Neuronal stem cell (in vitro differentiated cells): ENCODE measurements around the gene MRPS2.

Experiments
- DNase-seq: peaks from one replicate; pipeline ENCODE4 v3.0.0-alpha.2; 2013; ENCODE audit warnings: low spot score
- H2AFZ ChIP-seq: one replicate; pipeline ENCODE4 v1.6.1; 2013; ENCODE audit warnings: mild to moderate bottlenecking, low read length, inconsistent platforms
- H2AK5ac ChIP-seq: 2 replicates; pipeline ENCODE4 v1.6.1; 2013; ENCODE audit warnings: low read depth, mild to moderate bottlenecking, inconsistent platforms, low read length, moderate library complexity, mixed read lengths
- H2BK120ac ChIP-seq: 2 replicates; pipeline ENCODE4 v1.6.1; 2013; ENCODE audit warnings: low read depth, mild to moderate bottlenecking, inconsistent platforms, low read length, moderate library complexity, mixed read lengths
- H2BK12ac ChIP-seq: one replicate; pipeline ENCODE4 v1.6.1; 2013; ENCODE audit warnings: low read length, inconsistent platforms
- H2BK15ac ChIP-seq: 2 replicates; pipeline ENCODE4 v1.6.1; 2013; ENCODE audit warnings: mild to moderate bottlenecking, low read length, inconsistent platforms, mixed read lengths
- H2BK5ac ChIP-seq: one replicate; pipeline ENCODE4 v1.6.1; 2013; ENCODE audit warnings: inconsistent platforms, mild to moderate bottlenecking, low read length, moderate library complexity
- H3K14ac ChIP-seq: one replicate; pipeline ENCODE4 v1.6.1; 2013; ENCODE audit warnings: low read length, inconsistent platforms
- H3K18ac ChIP-seq: 2 replicates; pipeline ENCODE4 v1.6.1; 2013; ENCODE audit warnings: low read length, inconsistent platforms
- H3K23ac ChIP-seq: 2 replicates; pipeline ENCODE4 v1.6.1; 2013; ENCODE audit warnings: low read depth, mild to moderate bottlenecking, mixed read lengths, low read length, inconsistent platforms; ENCODE audit not compliant: poor library complexity
- H3K27ac ChIP-seq: replicated peaks from 3 replicates; pipeline ENCODE4 v1.5.1; 2013; ENCODE audit warnings: low read length, inconsistent platforms
- H3K27me3 ChIP-seq, 3 experiments: 2 replicates each; pipeline ENCODE4 v1.6.1; 2013; ENCODE audit warnings: low read length in 3 of 3, mild to moderate bottlenecking in 2 of 3, inconsistent platforms in 1 of 3, low read depth in 1 of 3, mixed read lengths in 1 of 3, moderate library complexity in 1 of 3; ENCODE audit not compliant: control insufficient read depth in 3 of 3, insufficient read depth in 3 of 3
- H3K36me3 ChIP-seq, 2 donors: replicated peaks in 1 of 2; 2 replicates each; pipeline ENCODE4 v1.6.1; 2013; ENCODE audit warnings: low read length in 2 of 2; ENCODE audit not compliant: control insufficient read depth in 2 of 2, insufficient read depth in 2 of 2
- H3K4ac ChIP-seq: 2 replicates; pipeline ENCODE4 v1.6.1; 2013; ENCODE audit warnings: inconsistent platforms, mild to moderate bottlenecking, low read length, moderate library complexity
- H3K4me1 ChIP-seq, 2 donors: 1 replicate in 1 of 2; 2 replicates in 1 of 2; pipeline ENCODE4 v1.6.1; 2013; ENCODE audit warnings: low read length in 2 of 2, low read depth in 1 of 2; ENCODE audit not compliant: control insufficient read depth in 2 of 2, insufficient read depth in 1 of 2
- H3K4me2 ChIP-seq: one replicate; pipeline ENCODE4 v1.6.1; 2013; ENCODE audit warnings: mild to moderate bottlenecking, low read length, inconsistent platforms; ENCODE audit not compliant: insufficient read depth, poor library complexity, severe bottlenecking
- H3K4me3 ChIP-seq, 2 donors: 2 replicates each; pipeline ENCODE4 v1.5.1; 2013; ENCODE audit warnings: low read length in 2 of 2, mild to moderate bottlenecking in 2 of 2, inconsistent platforms in 1 of 2, moderate library complexity in 1 of 2
- H3K79me1 ChIP-seq: one replicate; pipeline ENCODE4 v1.6.1; 2013; ENCODE audit warnings: low read depth, mild to moderate bottlenecking, inconsistent platforms, low read length, moderate library complexity
- H3K9ac ChIP-seq: one replicate; pipeline ENCODE4 v1.6.1; 2013; ENCODE audit warnings: mild to moderate bottlenecking, low read depth, low read length, inconsistent platforms; ENCODE audit not compliant: poor library complexity
- H3K9me3 ChIP-seq, 2 donors: replicated peaks in 1 of 2; 2 replicates each; pipeline versions ENCODE3 to v1.6.1; 2013; ENCODE audit warnings: low read length in 2 of 2, mild to moderate bottlenecking in 2 of 2, inconsistent platforms in 1 of 2, low read depth in 1 of 2, mixed read lengths in 1 of 2, moderate library complexity in 1 of 2; ENCODE audit not compliant: control insufficient read depth in 2 of 2, insufficient read depth in 1 of 2
- H4K8ac ChIP-seq: one replicate; pipeline ENCODE4 v1.6.1; 2013; ENCODE audit warnings: low read depth, mild to moderate bottlenecking, inconsistent platforms, low read length, moderate library complexity
- H4K91ac ChIP-seq: one replicate; pipeline ENCODE4 v1.6.1; 2013; ENCODE audit warnings: low read length, low read depth, mild to moderate bottlenecking, inconsistent platforms; ENCODE audit not compliant: poor library complexity
- WGBS, 2 donors: extraction: QIAGEN DNeasy Blood & Tissue Kit; methylation state at CpG; one replicate each; pipeline ENCODE4 v1.1.7; 2013; ENCODE audit warnings: missing lambda C conversion rate in 2 of 2, mixed read lengths in 1 of 2; ENCODE audit not compliant: insufficient read length in 2 of 2, insufficient replicate concordance in 1 of 2; ENCODE audit errors: extremely low coverage in 2 of 2; 5-methylcytosine and 5-hydroxymethylcytosine counted together

MRPS2 gene

GRCh38 chr9:135524130-135524861 lies 23.8 kb downstream of the MRPS2 start:
- no peak overlapping the region for H2BK120ac ChIP-seq
- H3K14ac ChIP-seq: peak overlapping the region; percentile 97
- H3K4me2 ChIP-seq: no peak overlapping the region
- no peak overlapping the region for H4K91ac ChIP-seq
- no peak for DNase-seq
- peak overlapping the region; percentile 58 for H2BK15ac ChIP-seq
- H3K79me1 ChIP-seq: no peaks in the 10 kb centered on the region
- H3K36me3 ChIP-seq: no peaks in the 10 kb centered on the region
- no peak overlapping the region for H2BK12ac ChIP-seq
- H4K8ac ChIP-seq: no peak overlapping the region
- peaks cover 0 to 6% (median 0%) of the 10 kb centered on the region in 3 experiments for H3K27me3 ChIP-seq
- peak overlapping the region; percentile 64 for H3K18ac ChIP-seq
- H3K9ac ChIP-seq: no peak overlapping the region
- no peak overlapping the region for H2AFZ ChIP-seq
- peak overlapping the region; percentile 90 for H2BK5ac ChIP-seq
- H3K27ac ChIP-seq: no peak overlapping the region
- H2AK5ac ChIP-seq: peak overlapping the region; percentile 83
- H3K4me1 ChIP-seq: peaks cover 0 to 6% of the 10 kb centered on the region in 2 donors
- H3K23ac ChIP-seq: no peak overlapping the region
- H3K4me3 ChIP-seq: no peak overlapping the region
- no CpG with 5 or more reads among the region's 27 CpGs for WGBS, 2 donors
- no peak overlapping the region for H3K4ac ChIP-seq
- H3K9me3 ChIP-seq: no peaks in the 10 kb centered on the region

GRCh38 chr9:135525241-135526088 lies 25.0 kb downstream of the MRPS2 start:
- no peak overlapping the region for H3K4me2 ChIP-seq
- no peak overlapping the region for H4K8ac ChIP-seq
- no peak for DNase-seq
- no peak overlapping the region for H3K14ac ChIP-seq
- H3K4me1 ChIP-seq: peaks cover 0 to 6% of the 10 kb centered on the region in 2 donors
- H3K9me3 ChIP-seq: no peaks in the 10 kb centered on the region
- H2BK5ac ChIP-seq: peak overlapping the region; percentile 39
- no peak overlapping the region for H3K27ac ChIP-seq
- peak overlapping the region; percentile 5 for H3K23ac ChIP-seq
- H3K9ac ChIP-seq: no peak overlapping the region
- no peak overlapping the region for H3K4me3 ChIP-seq
- no peak overlapping the region for H2AFZ ChIP-seq
- peak overlapping the region; percentile 64 for H3K18ac ChIP-seq
- H4K91ac ChIP-seq: no peak overlapping the region
- peak overlapping the region; percentile 67 for H2BK15ac ChIP-seq
- H3K27me3 ChIP-seq: peaks cover 0 to 7% (median 0%) of the 10 kb centered on the region in 3 experiments
- H2BK120ac ChIP-seq: no peak overlapping the region
- WGBS, 2 donors: no CpG with 5 or more reads among the region's 31 CpGs
- peak overlapping the region; percentile 22 for H2BK12ac ChIP-seq
- H3K4ac ChIP-seq: no peak overlapping the region
- H3K36me3 ChIP-seq: no peaks in the 10 kb centered on the region
- no peaks in the 10 kb centered on the region for H3K79me1 ChIP-seq
- H2AK5ac ChIP-seq: peak overlapping the region; percentile 70

DNA sequence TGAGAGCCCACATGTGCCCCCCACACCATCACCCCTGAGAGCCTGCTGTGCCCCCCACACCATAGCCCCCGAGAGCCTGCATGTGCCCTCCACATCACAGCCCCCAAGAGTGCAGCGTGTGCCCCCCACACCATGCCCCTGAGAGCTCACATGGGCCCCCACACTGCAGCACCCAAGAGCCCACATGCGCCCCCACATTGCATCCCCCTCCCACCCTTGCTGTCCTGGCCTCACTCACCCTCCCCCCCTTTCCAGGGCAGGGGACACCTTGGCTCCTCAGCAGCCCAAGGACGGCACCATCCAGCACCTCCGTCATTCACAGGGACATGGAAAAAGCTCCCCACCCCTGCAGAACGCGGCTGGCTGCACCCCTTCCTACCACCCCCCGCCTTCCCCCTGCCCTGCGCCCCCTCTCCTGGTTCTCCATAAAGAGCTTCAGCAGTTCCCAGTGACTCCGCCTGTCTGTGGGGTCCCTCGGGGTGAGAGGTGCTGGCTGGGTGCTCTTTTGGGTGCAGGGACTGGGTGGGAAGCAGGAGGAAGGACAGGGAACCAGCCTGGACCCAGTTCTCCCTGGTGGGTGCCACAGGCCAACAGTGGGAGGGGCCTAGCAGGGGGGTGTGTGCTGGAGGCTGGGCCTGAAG lies 25.7 kb downstream of the MRPS2 start:
- Histone ChIP-seq H3K18ac (peak overlapping the region; percentile 70), H3K14ac (no peak overlapping the region), H3K9me3 (no peaks in the 10 kb centered on the region), H3K9ac (no peak overlapping the region), H3K23ac (no peak overlapping the region), H3K79me1 (no peaks in the 10 kb centered on the region), H3K36me3 (no peaks in the 10 kb centered on the region), H2BK120ac (no peak overlapping the region), H4K8ac (no peak overlapping the region), H2BK15ac (peak overlapping the region; percentile 67), H2BK5ac (peak overlapping the region; percentile 75), H3K4me2 (no peak overlapping the region), H3K4me3 (no peak overlapping the region), H2BK12ac (peak overlapping the region; percentile 16), H3K4me1 (peaks cover 0 to 6% of the 10 kb centered on the region in 2 donors), H3K4ac (no peak overlapping the region), H3K27me3 (peaks cover 0 to 7% (median 0%) of the 10 kb centered on the region in 3 experiments), H2AFZ (no peak overlapping the region), H4K91ac (no peak overlapping the region), H2AK5ac (no peak overlapping the region), H3K27ac (no peak overlapping the region)
- no CpG with 5 or more reads among the region's 11 CpGs for WGBS, 2 donors
- DNase-seq: no peak
